GM19193 (cell line): ENCODE data around the gene TMEM179.

Experiments used
- POLR2A ChIP-seq: IDR thresholded peaks from 4 replicates; pipeline ENCODE4 v1.6.1; 2011; ENCODE audit not compliant: insufficient read depth, insufficient read length; ENCODE audit errors: extremely low read depth

TMEM179 gene

DNA sequence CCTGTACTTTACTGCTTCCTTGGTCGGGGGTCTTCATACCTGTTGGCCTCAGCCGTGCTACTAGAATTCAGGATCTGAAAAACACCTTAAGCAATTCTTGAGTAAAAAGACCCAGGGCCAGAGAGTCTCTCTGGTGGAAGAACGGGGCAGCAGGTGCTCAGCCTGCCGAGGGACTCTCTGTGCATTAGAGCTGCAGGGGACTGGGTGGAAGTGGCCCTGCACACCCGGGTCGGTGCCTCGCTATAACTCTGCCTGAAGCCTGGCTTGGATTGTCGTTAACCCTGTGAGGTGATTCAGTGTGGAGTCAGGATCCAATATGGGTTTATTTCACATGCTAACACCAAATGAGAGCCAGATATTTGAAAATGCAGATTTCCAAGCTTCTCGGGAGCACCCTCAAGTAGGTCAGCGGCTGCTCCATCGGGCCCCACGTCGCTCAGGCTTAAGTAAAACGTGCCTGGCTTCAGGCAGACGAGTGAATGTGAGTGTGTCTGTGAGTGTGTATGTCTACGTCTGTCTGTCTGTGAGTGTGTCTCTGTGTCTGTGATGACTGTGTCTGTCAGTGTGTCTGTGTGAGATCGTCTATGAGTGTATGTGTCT is 60.1 kb downstream of the TMEM179 start:
- no peak for TF ChIP-seq POLR2A

DNA sequence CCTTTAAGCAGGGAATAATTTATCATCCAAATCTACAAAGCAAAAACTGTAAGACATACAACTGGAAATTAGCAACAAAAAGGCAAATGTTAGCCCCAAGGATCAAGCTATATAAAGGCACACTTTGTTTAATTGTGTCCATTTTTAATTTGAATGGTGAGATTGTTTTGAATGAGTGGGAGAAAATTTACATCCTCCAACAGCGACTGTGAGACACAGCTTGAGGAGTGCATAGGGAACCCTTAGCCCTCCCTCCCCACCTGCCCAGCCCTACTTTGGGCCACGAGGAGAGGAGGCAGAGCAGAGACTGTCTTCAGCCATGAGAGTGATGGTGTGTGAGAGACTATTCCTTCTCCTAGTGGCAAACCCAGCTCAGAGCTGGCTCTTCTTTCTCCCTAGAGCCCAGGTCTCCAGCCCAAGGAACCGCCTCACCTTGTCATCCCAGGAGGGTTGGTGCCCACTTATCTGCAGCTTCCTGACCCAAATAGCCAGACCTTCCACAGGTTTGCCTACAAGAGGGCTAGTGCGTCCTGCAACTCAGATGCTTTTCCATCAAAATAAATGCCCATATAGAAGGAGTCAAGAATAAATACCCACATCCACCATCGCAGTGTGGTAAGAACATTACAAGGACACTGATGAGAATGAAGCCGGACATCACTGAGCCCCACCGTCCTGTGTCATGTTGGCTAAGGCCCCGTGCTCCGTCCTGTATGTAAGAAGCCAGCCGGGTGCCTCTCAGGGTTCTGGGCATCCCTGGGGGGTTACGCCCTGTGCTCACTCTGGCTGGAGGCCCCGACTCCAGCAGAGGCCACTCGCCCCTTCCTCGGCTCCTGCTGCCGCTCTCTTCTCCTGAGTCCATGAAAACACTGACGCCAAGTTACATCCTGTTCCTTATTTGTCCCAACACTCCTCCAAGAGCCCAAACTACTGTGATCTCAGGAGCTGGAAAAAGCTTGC is 61.4 kb downstream of the TMEM179 start:
- no peak for TF ChIP-seq POLR2A

GRCh38 chr14:104541905-104542465 is 62.6 kb downstream of the TMEM179 start:
- TF ChIP-seq POLR2A: no peak
